ENCODE measurements around the gene A4GALT. TPM values are rescaled to one million over a fixed set of nuclear protein-coding genes. Genes with fewer than 3 reads are reported as not detected.
A peak's percentile ranks its signal among the peaks of the same experiment; 100 is the strongest.
"Not testable (repeated sequence)": the region's sequence is repeated elsewhere in the genome, so short reads cannot be mapped to it uniquely, and the experiment has no call there.

Gene A4GALT, protein sequence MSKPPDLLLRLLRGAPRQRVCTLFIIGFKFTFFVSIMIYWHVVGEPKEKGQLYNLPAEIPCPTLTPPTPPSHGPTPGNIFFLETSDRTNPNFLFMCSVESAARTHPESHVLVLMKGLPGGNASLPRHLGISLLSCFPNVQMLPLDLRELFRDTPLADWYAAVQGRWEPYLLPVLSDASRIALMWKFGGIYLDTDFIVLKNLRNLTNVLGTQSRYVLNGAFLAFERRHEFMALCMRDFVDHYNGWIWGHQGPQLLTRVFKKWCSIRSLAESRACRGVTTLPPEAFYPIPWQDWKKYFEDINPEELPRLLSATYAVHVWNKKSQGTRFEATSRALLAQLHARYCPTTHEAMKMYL
- 16.5 and 25.6 TPM in 2 replicates for total RNA-seq

DNA sequence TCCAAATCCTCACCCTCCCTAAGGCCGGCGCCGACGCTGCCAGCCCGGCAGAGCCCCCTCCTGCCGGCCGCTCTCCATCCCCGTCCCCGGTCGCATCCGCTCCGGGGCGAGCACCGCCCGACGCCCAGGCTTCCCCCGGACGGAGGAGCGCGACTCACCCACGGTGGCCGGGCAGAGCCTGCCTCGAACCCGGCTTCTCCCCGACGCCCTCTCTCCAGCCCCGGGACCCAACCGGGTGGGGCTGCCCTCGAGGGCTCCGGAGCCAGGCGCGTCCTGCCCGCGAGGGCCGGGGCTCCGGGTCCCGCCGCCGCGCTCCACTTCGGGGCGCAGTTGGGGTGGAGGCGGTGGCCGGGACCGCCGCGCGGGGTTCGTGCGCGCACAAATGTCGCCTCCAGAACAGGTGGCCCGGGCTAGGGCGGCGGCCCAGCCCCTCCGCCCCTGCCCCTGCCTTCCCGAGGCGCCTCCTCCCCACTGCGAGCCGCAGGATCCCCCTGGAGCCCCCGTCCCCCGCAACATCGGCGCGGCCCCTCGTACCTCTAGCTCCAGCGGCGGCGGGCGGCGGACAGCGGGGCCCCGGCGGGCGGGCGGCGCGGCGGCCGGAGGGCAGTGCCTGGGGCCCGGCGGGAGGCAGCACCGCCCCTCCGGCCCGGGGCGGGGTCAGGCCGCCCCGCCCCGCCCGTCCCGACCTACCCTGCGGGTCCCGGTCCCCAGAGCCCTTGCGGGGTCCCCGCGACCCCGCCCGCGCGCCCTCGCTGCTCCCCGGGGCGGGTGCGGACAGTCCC, at the start of gene A4GALT:
TSS of gene A4GALT (minus strand) at position 608 of the 782 bp plus-strand sequence. CDS start 26,919 bp downstream, outside the sequence.
- no peak for DNase-seq (ENCODE audit: low read depth, low spot score)

DNA sequence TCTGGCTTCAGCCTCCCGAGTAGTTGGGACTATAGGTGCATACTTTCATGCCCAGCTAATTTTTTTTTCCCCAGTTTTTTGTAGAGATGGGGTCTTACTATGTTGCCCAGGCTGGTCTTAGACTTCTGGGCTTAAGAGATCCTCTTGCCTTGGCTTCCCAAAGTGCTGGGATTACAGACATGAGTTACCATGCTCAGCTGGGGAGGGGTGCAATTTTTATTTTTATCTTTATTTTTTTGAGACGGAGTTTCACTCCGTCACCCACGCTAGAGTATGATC, 49.7 kb upstream of the A4GALT start:
- DNase-seq (ENCODE audit: low read depth, low spot score): no peak

DNA sequence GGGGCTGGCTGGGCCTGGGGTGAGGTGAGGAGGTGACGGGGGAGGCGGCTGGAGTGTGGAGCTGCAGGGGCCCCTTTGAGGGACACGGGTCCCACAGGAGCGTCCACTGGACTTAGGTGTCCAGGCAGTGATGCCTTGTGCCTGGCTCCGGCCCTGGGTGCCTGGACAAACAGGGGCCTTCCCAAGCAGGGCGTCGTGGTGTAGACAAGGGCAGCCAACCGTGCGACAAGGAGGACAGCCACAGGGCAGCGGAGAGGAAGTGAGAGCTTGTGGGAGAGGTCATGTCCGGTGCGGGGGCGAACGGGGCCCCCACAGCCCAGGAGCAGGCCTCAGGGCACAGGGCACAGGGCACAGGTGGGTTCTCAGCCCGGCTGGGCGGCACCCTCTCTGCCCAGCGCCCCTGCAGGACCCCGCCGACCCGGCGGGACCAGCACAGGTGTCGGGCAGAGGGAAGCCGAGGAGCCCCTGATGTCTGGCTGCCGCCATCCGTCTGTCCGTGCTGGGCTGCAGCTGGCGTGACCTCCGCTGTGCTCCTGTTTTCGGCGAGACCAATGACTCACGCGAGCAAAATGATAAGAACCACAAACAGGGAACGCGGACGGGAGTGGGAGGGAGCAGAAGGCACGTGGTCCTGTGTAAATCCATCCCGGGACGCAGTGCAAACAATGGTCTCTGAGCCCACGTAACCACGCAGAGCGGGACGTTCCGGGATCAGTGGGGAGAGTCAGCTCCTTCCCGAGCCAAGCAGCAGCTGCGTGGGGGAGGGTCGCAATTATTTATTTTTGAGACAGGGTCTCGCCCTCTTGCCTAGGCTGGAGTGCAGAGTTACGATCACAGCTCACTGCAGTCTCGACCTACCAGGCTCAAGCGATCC, 49.1 kb upstream of the A4GALT start:
- DNase-seq (ENCODE audit: low read depth, low spot score): peak; percentile 67

GRCh38 chr22:42769238-42769573, 48.5 kb upstream of the A4GALT start:
- DNase-seq (ENCODE audit: low read depth, low spot score): no peak

GRCh38 chr22:42768385-42769035, 47.8 kb upstream of the A4GALT start:
- DNase-seq (ENCODE audit: low read depth, low spot score): no peak

- DNase-seq (ENCODE audit: low read depth, low spot score): no peak
These were observed 46.2 kb upstream of the A4GALT start for GRCh38 chr22:42766860-42767259.

GRCh38 chr22:42764895-42765363, 44.3 kb upstream of the A4GALT start:
- no peak for DNase-seq (ENCODE audit: low read depth, low spot score)

DNA sequence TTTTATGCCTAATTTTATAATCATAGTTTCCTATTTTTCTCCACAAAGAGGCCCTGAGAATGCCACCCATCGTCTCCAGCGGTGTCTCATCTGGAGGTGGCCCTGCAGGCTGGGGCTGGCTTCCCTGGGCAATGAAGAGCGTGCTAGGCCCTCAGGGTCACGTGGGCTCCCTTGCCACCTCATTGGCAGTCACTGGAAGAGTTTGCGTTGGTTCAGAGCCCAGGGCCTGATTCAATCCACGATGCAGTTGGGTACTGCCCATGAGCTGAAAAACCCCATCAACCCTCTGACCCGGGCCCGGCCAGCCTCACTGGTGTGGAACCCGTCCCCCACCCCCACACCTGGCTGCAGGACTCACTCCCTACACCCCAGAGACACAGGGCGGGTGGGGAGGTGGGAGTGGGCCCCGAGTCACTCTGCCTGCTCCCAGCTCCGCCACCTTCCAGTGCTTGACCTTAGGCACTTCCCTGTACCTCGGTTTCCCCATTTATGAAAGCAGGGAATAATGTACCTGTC, 43.4 kb upstream of the A4GALT start:
- no peak for DNase-seq (ENCODE audit: low read depth, low spot score)

DNA sequence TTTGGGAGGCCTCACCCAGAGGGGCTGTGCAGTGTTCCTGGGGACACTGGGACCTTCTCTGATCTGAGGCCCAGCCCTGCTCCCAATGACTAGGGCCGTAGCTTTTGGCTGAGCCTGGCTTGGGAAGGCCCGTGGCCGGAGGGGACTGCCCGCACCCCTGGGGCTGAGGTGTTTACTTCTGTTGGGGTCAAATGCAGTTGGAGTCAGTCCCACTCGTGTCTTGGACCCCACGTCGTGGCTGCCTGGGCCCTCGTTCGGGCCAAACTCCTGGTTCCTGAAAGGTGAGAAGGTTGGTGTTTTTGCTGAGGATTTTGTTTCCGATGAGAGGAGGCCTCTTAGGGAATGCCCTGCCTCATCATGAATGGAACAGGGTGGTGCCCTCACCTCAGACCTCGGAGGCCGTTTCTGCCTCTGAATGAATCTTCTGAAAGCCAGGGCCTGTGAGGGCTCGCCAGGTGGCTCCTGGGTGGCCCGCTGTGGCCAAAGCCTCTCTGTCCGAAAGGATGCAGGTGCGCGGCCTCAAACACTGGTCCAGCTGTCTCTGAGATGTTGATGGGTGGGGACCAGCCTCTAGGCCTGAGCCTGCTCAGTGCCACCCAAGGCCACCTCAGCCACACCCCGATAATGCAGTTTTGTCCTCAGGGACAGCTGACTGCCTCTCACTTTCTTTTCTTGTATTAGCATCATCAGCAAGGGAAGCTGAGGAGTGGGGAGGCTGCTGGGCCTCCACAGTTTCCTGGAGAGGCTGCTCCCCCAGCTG, 40.3 kb upstream of the A4GALT start:
- no peak for DNase-seq (ENCODE audit: low read depth, low spot score)

DNA sequence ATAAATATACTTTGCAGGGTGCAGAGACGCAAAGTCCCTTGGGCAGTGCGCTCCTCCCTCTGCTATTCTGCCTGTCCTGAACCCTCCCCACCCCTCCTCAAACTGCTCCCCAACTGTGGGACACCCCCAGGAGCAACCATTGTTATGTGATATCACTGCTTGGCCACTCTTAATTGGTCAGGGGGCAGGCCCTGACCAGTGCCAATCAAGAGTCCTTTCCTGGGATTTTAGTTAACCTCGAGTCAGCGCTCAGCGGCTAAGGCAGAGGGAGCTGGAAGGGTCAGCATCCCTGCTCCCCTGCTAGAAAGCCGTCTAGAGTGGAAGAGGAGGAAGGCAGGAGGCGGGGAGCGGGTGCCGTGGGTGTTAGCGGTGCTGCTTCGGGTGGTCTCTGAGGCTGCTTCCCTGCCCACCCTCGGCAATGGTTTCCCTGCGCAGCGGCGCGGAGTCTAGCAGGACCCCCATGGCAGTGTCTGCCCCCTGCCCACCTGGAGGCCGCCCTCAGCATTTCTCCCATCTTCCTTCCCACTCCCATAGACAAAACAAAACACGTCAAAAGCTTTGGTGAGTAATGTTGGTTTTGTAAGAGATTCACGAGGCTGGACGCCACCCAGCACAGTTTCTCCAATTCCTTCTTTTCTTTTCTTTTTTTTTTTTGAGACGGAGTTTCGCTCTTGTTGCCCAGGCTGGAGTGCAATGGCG, 38.4 kb upstream of the A4GALT start:
- no peak for DNase-seq (ENCODE audit: low read depth, low spot score)

DNA sequence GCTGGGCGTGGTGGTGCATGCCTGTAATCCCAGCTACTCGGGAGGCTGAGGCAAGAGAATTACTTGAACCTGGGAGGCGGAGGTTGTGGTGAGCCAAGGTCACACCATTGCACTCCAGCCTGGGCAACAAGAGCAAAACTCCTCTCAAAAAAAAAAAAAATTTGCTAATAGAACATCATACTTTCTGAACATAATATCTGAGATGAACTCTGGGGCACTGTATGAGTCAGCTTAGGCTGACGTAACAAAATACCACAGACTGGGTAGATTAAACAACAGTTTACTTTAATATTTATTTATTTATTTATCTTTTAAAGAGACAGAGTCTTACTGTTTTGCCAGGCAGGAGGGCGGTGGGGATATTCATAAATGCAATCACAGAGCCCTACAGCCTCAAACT, 34.9 kb upstream of the A4GALT start:
- not testable (repeated sequence) for DNase-seq (ENCODE audit: low read depth, low spot score)

GRCh38 chr22:42755121-42755520, 34.5 kb upstream of the A4GALT start:
- not testable (repeated sequence) for DNase-seq (ENCODE audit: low read depth, low spot score)

DNA sequence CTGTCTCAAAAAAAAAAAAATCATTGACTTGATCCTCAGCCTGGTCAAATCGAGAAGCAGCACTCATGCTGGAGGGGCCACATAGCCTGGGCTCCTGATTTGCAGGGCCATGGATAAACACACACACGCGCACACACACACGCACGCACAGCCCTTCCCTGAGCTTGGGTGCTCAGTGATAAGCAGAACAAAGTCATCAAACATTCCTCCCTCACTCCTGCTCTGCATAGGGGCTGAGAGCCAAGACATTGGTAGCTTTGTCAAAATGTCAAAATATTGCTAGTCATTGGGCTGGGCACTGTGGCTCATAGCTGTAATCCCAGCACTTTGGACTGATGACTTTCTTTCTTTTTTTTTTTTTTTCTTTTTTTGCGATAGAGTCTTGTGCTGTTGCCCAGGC, 34.0 kb upstream of the A4GALT start:
- no peak for DNase-seq (ENCODE audit: low read depth, low spot score)

DNA sequence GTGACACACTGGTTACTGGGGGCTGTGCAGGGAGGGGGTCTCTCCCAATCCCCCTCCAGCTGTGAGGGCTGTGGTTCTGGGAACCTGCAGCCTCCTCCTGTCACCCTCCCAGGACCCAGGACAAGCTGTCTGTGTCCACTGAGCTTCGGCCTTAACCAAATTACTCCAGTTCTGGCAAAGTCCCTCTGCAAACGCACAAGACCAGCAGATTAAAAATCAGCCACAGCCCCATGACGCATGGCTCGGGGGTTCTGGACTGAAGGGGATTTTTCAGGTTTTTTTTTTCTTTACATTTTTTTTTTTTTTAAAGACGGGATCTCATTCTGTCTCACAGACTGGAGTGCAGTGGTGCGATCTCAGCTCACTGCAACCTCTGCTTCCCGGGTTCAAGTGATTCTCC, 32.2 kb upstream of the A4GALT start:
- DNase-seq (ENCODE audit: low read depth, low spot score): no peak

DNA sequence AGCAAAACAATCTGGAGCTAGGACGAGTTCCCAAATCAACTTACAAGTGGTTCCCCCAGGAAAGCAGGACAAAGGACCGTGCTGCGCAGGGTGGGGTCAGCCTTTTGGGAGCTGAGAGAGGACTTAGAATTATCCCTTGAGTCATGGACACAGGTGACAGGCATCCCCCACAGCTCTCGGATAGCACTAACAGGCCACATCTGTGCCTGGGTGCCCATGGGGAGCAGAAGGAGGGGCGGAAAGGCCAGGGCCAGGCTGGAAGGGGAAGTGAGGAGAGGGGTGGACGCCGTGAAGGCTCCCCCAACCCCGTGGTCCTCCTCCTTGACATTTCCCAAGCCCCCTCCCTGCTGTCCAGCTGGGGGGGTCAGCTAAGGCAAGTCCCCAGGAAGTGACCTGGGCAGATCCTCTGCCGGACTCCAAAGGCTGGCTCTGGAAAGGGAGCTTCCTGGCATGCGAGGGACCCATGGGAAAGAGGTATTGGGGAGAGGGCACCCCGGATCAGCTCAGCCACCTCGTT, 31.6 kb upstream of the A4GALT start:
- no peak for DNase-seq (ENCODE audit: low read depth, low spot score)

DNA sequence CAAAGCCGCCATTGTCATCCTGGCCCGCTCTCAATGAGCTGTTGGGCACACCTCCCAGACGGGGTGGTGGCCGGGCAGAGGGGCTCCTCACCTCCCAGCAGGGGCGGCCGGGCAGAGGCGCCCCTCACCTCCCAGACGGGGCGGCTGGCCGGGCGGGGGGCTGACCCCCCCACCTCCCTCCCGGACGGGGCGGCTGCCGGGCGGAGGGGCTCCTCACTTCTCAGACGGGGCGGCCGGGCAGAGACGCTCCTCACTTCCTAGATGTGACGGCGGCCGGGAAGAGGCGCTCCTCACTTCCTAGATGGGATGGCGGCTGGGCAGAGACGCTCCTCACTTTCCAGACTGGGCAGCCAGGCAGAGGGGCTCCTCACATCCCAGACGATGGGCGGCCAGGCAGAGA, 29.8 kb upstream of the A4GALT start:
- DNase-seq (ENCODE audit: low read depth, low spot score): not testable (repeated sequence)

DNA sequence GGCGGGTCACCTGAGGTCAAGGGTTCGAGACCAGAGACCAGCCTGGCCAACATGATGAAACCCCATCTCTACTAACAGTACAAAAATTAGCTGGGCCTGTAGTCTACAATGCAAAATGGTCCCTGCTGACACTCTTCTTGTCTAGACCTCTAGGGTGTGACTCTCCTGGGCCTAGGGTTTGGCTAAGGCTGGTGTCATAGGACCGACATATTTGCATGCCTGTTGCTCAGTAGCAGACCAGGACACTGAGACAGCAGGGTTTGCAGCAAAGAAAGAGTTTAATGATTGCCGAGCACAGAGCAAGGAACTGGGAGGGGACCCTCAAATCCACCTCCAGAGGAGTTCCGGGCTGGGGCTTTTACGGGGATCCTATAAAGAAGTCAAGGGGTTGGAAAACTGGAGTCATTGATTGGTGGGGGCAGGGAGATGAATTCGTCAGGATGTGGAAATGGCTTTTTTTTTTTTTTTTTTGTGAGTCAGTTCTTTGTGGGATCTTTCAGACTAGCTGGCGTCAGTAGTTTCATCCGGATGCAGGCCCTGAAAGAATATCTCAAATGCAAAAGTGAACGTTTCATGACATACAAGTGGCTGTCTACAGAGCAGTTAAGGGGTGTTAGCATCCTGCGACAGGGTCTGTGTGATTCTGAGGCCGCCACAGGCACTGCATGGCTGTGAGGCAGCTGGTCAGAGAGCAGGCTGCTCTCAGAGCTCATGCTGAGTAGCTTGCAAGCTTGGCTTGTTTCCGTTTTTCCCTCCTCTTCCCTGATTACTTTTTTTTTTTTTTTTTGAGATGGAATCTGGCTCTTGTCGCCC, 27.2 kb upstream of the A4GALT start:
- no peak for DNase-seq (ENCODE audit: low read depth, low spot score)

DNA sequence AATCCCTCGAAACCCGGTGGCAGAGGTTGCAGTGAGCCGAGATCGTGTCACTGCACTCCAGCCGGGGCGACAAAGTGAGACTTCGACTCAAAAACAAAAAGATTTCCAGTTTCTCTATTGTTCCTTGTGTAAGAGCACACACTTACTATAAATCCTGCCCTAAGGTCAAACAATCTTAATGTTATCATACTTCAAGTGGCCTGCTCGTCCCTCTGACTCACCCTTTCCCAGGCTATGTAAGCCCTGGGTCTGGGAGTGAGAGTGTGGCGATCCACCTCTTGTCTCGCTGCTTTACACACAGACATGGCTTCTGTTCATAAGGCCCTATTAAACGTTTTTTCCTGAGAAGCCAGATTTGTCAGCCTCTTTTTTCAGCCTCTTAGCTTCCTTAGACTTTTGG, 24.4 kb upstream of the A4GALT start:
- no peak for DNase-seq (ENCODE audit: low read depth, low spot score)

- DNase-seq (ENCODE audit: low read depth, low spot score): no peak
These were observed 22.9 kb upstream of the A4GALT start for GRCh38 chr22:42743501-42743991.
